ENCODE data around the gene HSPB7.
"Not testable (repeated sequence)": the region's sequence is repeated elsewhere in the genome, so short reads cannot be mapped to it uniquely, and the experiment has no call there.

The HSPB7 gene

GRCh38 chr1:15985611-15986297, 32.1 kb downstream of the HSPB7 start:
- in situ Hi-C loops (cut with HindIII; ENCODE audit: low sequenced_read_pairs): no loop called here

- in situ Hi-C loops (cut with HindIII; ENCODE audit: low sequenced_read_pairs): no loop called here
These were observed 34.6 kb downstream of the HSPB7 start for GRCh38 chr1:15983275-15983674.

GRCh38 chr1:15981679-15982078, 36.2 kb downstream of the HSPB7 start:
- in situ Hi-C loops (cut with HindIII; ENCODE audit: low sequenced_read_pairs): no loop called here

GRCh38 chr1:15977947-15978346, 39.9 kb downstream of the HSPB7 start:
- in situ Hi-C loops (cut with HindIII; ENCODE audit: low sequenced_read_pairs): not testable (repeated sequence)

- in situ Hi-C loops (cut with HindIII; ENCODE audit: low sequenced_read_pairs): no loop called here
These were observed 41.8 kb downstream of the HSPB7 start, which contains the start of gene ZBTB17 for GRCh38 chr1:15975805-15976680. Gene ZBTB17 (minus strand): TSS chr1:15976101. CDS start chr1:15948495, 27,606 bp downstream.

GRCh38 chr1:15975358-15975804, 42.5 kb downstream of the HSPB7 start:
- in situ Hi-C loops (cut with HindIII; ENCODE audit: low sequenced_read_pairs): no loop called here

- in situ Hi-C loops (cut with HindIII; ENCODE audit: low sequenced_read_pairs): no loop called here
These were observed 43.0 kb downstream of the HSPB7 start for GRCh38 chr1:15974855-15975254.

- in situ Hi-C loops (cut with HindIII; ENCODE audit: low sequenced_read_pairs): no loop called here
These were observed 44.1 kb downstream of the HSPB7 start for GRCh38 chr1:15973772-15974171.

- in situ Hi-C loops (cut with HindIII; ENCODE audit: low sequenced_read_pairs): no loop called here
These were observed 45.4 kb downstream of the HSPB7 start for GRCh38 chr1:15972409-15972808.

GRCh38 chr1:15970911-15971310, 46.9 kb downstream of the HSPB7 start:
- in situ Hi-C loops (cut with HindIII; ENCODE audit: low sequenced_read_pairs): no loop called here

- in situ Hi-C loops (cut with HindIII; ENCODE audit: low sequenced_read_pairs): no loop called here
These were observed 48.4 kb downstream of the HSPB7 start for GRCh38 chr1:15969321-15969880.

GRCh38 chr1:15968172-15968571, 49.7 kb downstream of the HSPB7 start:
- in situ Hi-C loops (cut with HindIII; ENCODE audit: low sequenced_read_pairs): no loop called here

GRCh38 chr1:15966956-15967344, 50.9 kb downstream of the HSPB7 start:
- in situ Hi-C loops (cut with HindIII; ENCODE audit: low sequenced_read_pairs): no loop called here

GRCh38 chr1:15966081-15966955, 51.5 kb downstream of the HSPB7 start:
- in situ Hi-C loops (cut with HindIII; ENCODE audit: low sequenced_read_pairs): no loop called here

- in situ Hi-C loops (cut with HindIII; ENCODE audit: low sequenced_read_pairs): no loop called here
These were observed 52.5 kb downstream of the HSPB7 start for GRCh38 chr1:15965228-15965767.
